Measurements from ENCODE around the gene INPP5D. TPM values are rescaled to one million over a fixed set of nuclear protein-coding genes. Genes with fewer than 3 reads are reported as not detected.
A peak's percentile ranks its signal among the peaks of the same experiment; 100 is the strongest.

Gene INPP5D
- polyA plus RNA-seq, 1 donor (not counting 4 experiments of a cell fraction or from before 2014, with no cell fraction given) = 7.5 TPM

- dilution Hi-C loops (cut with MboI; ENCODE audit: extremely low pct_ligation_motif_present, low sequenced_read_pairs) = loop anchor here (25.0 kb wide), 1 partner anchor 380 kb away; the partner anchor contains the start of gene SNORC
- H3K27ac ChIP-seq (ENCODE audit: control insufficient read depth, insufficient read depth, low read length) = no peak overlapping the region
Observed at GRCh38 chr2:233242231-233242927, 182.2 kb downstream of the INPP5D start.

GRCh38 chr2:233243348-233243747 lies 183.2 kb downstream of the INPP5D start:
- H2AFZ ChIP-seq (ENCODE audit: control insufficient read depth, low read length) = no peak overlapping the region
- no peak overlapping the region for H3K4me3 ChIP-seq (ENCODE audit: control insufficient read depth in 2 of 3, extremely low read depth in 1 of 3, insufficient read depth in 2 of 3, low read depth in 1 of 3, low read length in 3 of 3)
- DNase-seq (ENCODE audit: low read depth, low spot score) (no peak), FAIRE-seq (no peak)
- H3K27me3 ChIP-seq (ENCODE audit: control insufficient read depth, extremely low read depth, insufficient read depth, low read length) = no peaks in the 10 kb centered on the region
- no peaks in the 10 kb centered on the region for H3K9me3 ChIP-seq (ENCODE audit: control insufficient read depth, low read depth, low read length)
- H3K9me1 ChIP-seq (ENCODE audit: control insufficient read depth, extremely low read depth, insufficient read depth, low read length) = no peaks in the 10 kb centered on the region
- H3K4me1 ChIP-seq (ENCODE audit: control insufficient read depth, extremely low read depth, insufficient read depth, low read length) = peaks cover 34% of the 10 kb centered on the region
- H3K4me2 ChIP-seq (ENCODE audit: control insufficient read depth, extremely low read depth, insufficient read depth, low read depth, low read length) = no peak overlapping the region
- H3K9ac ChIP-seq (ENCODE audit: control insufficient read depth, extremely low read depth, insufficient read depth, low read length) = no peak overlapping the region
- no peaks in the 10 kb centered on the region for H3K36me3 ChIP-seq (ENCODE audit: control insufficient read depth in 2 of 2, extremely low read depth in 1 of 2, insufficient read depth in 2 of 2, low read length in 2 of 2)
- dilution Hi-C loops (cut with MboI; ENCODE audit: extremely low pct_ligation_motif_present, low sequenced_read_pairs) = loop anchor here (25.0 kb wide), 1 partner anchor 381 kb away; the partner anchor contains the start of gene SNORC
- no peak for TF ChIP-seq CTCF (optimal IDR thresholded peaks at IDR 0.05 in 1 of 3, IDR thresholded peaks at IDR 0.05 in 1 of 3, conservative IDR thresholded peaks at IDR 0.05 in 1 of 3; ENCODE audit: extremely low read depth in 1 of 3, insufficient read depth in 2 of 3, low read length in 3 of 3)
- no peak for TF ChIP-seq EZH2 (IDR thresholded peaks at IDR 0.05; ENCODE audit: low read length)
- no peak overlapping the region for H3K27ac ChIP-seq (ENCODE audit: control insufficient read depth, insufficient read depth, low read length)
- no peaks in the 10 kb centered on the region for H3K79me2 ChIP-seq (ENCODE audit: control insufficient read depth, insufficient read depth, low read length)
- no peaks in the 10 kb centered on the region for H4K20me1 ChIP-seq (ENCODE audit: control insufficient read depth, extremely low read depth, insufficient read depth, low read length)

More at GRCh38 chr2:233242231-233242927, 182.2 kb downstream of the INPP5D start:
- Histone ChIP-seq H3K4me2 (ENCODE audit: control insufficient read depth, extremely low read depth, insufficient read depth, low read depth, low read length) (no peak overlapping the region), H2AFZ (ENCODE audit: control insufficient read depth, low read length) (no peak overlapping the region), H3K4me3 (ENCODE audit: control insufficient read depth in 2 of 3, extremely low read depth in 1 of 3, insufficient read depth in 2 of 3, low read depth in 1 of 3, low read length in 3 of 3) (no peak overlapping the region), H3K4me1 (ENCODE audit: control insufficient read depth, extremely low read depth, insufficient read depth, low read length) (peaks cover 27% of the 10 kb centered on the region), H3K9me3 (ENCODE audit: control insufficient read depth, low read depth, low read length) (no peaks in the 10 kb centered on the region), H3K27me3 (ENCODE audit: control insufficient read depth, extremely low read depth, insufficient read depth, low read length) (no peaks in the 10 kb centered on the region), H3K9ac (ENCODE audit: control insufficient read depth, extremely low read depth, insufficient read depth, low read length) (no peak overlapping the region), H3K79me2 (ENCODE audit: control insufficient read depth, insufficient read depth, low read length) (no peaks in the 10 kb centered on the region), H3K36me3 (ENCODE audit: control insufficient read depth in 2 of 2, extremely low read depth in 1 of 2, insufficient read depth in 2 of 2, low read length in 2 of 2) (no peaks in the 10 kb centered on the region), H4K20me1 (ENCODE audit: control insufficient read depth, extremely low read depth, insufficient read depth, low read length) (no peaks in the 10 kb centered on the region), H3K9me1 (ENCODE audit: control insufficient read depth, extremely low read depth, insufficient read depth, low read length) (no peaks in the 10 kb centered on the region)
- TF ChIP-seq EZH2 (IDR thresholded peaks at IDR 0.05; ENCODE audit: low read length) = no peak
- TF ChIP-seq CTCF (optimal IDR thresholded peaks at IDR 0.05 in 1 of 3, IDR thresholded peaks at IDR 0.05 in 1 of 3, conservative IDR thresholded peaks at IDR 0.05 in 1 of 3; ENCODE audit: extremely low read depth in 1 of 3, insufficient read depth in 2 of 3, low read length in 3 of 3) = no peak
- FAIRE-seq = peak; percentile 46
- no peak for DNase-seq (ENCODE audit: low read depth, low spot score)
